HL-60/S4 (cell line): ENCODE results near the gene NNMT.
"Not testable (repeated sequence)": the region's sequence is repeated elsewhere in the genome, so short reads cannot be mapped to it uniquely, and the experiment has no call there.

Experiments
- in situ Hi-C: fragments of 300-500 bp; cut with MboI; formaldehyde crosslinking; loops from 2 replicates; pipeline ENCODE4 v1.14.3; 2022; ENCODE audit warnings: low sequenced_read_pairs

NNMT gene

GRCh38 chr11:114341667-114342066, 45.5 kb downstream of the NNMT start:
- in situ Hi-C loops = not testable (repeated sequence)

GRCh38 chr11:114342476-114342875, 46.3 kb downstream of the NNMT start:
- in situ Hi-C loops = no loop called here

GRCh38 chr11:114343020-114343419, 46.8 kb downstream of the NNMT start:
- in situ Hi-C loops = no loop called here

GRCh38 chr11:114343493-114343892, 47.3 kb downstream of the NNMT start:
- in situ Hi-C loops = no loop called here

- in situ Hi-C loops = no loop called here
Observed at GRCh38 chr11:114344494-114344893, 48.3 kb downstream of the NNMT start.

GRCh38 chr11:114345575-114346222, 49.5 kb downstream of the NNMT start:
- in situ Hi-C loops = no loop called here

GRCh38 chr11:114346709-114347141, 50.5 kb downstream of the NNMT start:
- in situ Hi-C loops = no loop called here

GRCh38 chr11:114348200-114349191, 52.3 kb downstream of the NNMT start:
- in situ Hi-C loops = no loop called here

- in situ Hi-C loops = no loop called here
Observed at GRCh38 chr11:114350022-114350421, 53.8 kb downstream of the NNMT start.

- in situ Hi-C loops = no loop called here
Observed at GRCh38 chr11:114353443-114353842, 57.2 kb downstream of the NNMT start.

- in situ Hi-C loops = no loop called here
Observed at GRCh38 chr11:114354076-114354475, 57.9 kb downstream of the NNMT start.

GRCh38 chr11:114358716-114359115, 62.5 kb downstream of the NNMT start:
- in situ Hi-C loops = no loop called here

GRCh38 chr11:114359342-114359741, 63.1 kb downstream of the NNMT start:
- in situ Hi-C loops = no loop called here

- in situ Hi-C loops = no loop called here
Observed at GRCh38 chr11:114362326-114362725, 66.1 kb downstream of the NNMT start.

GRCh38 chr11:114362958-114363357, 66.8 kb downstream of the NNMT start:
- in situ Hi-C loops = no loop called here
